Activated CD4-positive, alpha-beta T cell treated with anti-CD3 and anti-CD28 coated beads, Interleukin-2, Interleukin-6, amounts not matched to agents 100 ng/mL and 50 ng/mL, durations not matched to agents 16 hours and 8 hours (primary cell): ENCODE data around the gene NSFL1C.
"Not testable (repeated sequence)": the region's sequence is repeated elsewhere in the genome, so short reads cannot be mapped to it uniquely, and the experiment has no call there.

Source experiments
- DNase-seq: peaks from one replicate; pipeline ENCODE4 v3.0.0-alpha.2; 2020

NSFL1C gene

DNA sequence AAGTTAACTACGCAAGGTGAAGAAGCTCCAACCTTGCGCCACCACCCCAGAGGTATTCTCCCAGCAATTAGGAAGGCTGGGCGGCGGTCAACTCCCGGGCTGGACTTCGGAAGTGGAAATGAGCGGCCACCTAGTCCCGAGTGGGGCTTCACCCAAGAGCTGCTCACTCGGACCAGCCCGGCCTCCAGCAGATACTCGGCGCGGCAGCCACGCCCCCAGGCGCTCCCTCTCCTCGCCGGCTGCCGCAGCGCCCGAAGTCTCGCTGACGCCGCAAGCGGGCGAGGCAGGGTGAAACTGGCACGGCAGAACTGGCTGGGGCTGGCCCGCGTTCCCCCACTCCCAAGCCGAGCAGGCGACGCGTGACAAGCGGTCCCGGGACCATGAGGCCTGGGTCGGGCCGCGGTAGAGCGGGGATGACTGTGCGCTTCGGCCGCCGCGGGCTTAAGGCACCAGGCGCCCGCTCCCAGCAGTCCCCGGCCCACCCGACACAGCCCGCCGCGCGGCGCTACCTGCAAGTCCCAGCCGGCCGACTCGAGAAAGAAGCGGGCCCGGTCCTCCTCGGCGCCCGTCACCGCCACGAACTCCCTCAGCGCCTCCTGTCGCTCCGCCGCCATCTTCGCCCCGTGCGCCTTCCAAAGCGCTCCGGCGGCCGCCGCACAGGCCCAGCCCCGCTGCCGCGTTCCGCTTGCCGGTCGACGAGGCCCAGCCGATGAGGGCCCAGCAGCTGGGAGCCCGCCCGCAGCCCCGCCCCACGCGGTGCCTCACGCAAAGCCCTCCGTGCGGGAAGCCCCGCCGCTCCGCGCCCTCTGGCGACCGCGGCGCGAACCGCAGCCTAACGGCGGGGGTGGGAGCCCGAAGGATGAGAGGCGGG lies at the start of gene NSFL1C:
NSFL1C (minus strand) TSS at position 639 of the 871 bp plus-strand sequence; CDS start at position 614, 25 bp downstream.
- DNase-seq: peak; percentile 98

DNA sequence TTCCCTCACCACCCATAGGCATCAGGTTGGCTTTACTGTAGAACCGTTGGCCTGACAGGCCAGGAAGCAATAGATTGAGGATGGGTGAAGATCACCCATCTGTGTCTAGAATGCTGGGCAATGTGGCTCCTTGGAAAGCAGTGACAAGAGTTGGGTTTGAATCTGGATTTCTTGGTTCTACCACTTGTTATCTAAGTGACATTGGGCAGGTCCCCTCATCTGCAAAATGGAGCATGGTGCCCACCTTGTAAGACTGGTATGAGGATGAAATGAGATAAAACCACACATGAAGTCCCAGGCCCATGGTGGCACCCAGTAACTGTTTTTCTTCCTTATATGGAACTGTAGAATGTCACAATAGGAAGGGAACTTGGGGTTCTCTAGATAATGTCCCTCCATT lies 47.2 kb upstream of the NSFL1C start:
- no peak for DNase-seq

- DNase-seq: peak; percentile 21
Measured at GRCh38 chr20:1509237-1509636, 42.6 kb upstream of the NSFL1C start.

DNA sequence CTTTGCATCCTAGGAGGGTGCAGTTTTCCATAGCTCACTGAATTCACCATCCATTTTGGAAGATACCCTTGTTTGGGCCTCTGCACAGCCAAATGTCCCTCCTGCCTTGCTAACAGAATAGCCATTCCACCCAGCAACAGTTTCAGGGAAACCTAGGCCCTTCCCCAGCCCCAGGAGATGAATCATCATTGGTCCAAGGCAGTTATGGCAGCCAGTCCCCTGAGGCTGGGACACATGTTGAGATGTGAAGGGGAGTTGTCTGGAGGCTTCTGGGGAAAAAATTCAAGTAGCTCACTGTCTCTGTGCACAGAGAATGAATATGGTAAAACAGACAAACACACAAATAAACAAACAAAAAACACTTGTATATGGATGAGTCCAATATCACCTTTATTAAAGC lies 41.9 kb upstream of the NSFL1C start:
- DNase-seq: no peak

GRCh38 chr20:1507276-1507675 lies 40.6 kb upstream of the NSFL1C start:
- no peak for DNase-seq

- no peak for DNase-seq
Measured at GRCh38 chr20:1505871-1506270, 39.2 kb upstream of the NSFL1C start.

DNA sequence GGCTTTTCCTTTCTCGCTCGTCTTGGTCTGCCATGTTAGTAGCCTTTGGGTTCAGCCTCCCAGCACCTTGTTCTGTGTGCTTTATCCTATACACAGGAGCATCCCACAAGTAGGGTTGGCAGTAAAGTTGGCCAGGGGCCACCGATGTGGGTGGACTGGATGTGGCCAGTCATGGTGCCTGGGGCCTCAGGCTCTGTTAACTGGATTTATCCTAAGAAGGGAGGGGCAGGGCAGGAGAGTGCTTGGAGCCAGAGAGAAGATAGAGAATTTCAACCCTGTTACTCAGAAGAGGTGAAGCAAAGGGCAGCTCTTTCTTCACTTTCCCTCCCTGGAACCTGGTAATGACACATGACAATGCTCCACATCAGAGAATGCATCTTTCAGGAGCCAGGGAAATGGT lies 38.7 kb upstream of the NSFL1C start:
- no peak for DNase-seq

GRCh38 chr20:1503564-1504227 lies 37.0 kb upstream of the NSFL1C start:
- peak; percentile 82 for DNase-seq

- no peak for DNase-seq
Measured at GRCh38 chr20:1500496-1500895, 33.8 kb upstream of the NSFL1C start.

DNA sequence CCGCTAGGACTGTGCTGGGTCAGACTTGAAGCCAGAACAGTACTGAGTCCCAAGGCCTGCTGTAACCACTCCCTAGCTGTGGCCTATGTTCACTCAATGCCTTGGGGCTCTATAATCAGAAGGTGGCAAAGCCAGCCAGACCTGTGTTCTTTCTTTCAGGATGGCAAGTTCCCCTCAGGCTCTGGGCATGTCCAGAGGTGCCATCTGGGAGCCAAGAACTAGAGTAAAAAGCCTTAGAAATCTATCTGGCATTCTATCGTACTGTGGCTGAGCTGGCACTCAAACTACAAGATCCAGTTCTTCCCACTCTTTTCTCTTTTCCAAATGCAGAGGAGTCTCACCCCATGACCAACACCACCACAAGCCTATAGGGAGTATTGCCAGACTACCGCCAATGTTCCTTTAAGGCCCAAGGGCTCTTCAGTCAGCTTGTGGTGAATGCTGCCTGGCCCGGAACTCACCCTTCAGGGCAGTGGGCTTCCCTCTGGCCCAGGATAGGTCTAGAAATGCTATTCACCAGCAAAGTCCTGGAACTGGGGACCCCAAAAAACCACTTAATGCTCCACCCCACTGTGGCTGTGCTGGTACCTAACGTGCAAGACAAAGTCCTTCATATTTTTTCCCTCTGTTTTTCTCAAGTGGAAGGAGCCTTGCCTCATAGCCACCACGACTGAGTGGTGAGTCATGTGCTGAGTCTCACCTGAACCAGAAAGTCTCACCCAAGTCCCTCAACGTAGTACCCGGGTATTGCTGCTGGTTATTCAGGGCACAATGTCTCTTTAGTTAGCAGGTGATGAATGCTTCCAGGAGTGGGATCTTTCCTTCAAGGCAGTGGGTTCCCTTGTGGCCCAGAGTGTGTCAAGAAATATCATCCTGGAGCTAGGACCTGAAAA lies 33.1 kb upstream of the NSFL1C start:
- no peak for DNase-seq

- DNase-seq: not testable (repeated sequence)
Measured at GRCh38 chr20:1497371-1497770, 30.7 kb upstream of the NSFL1C start.

GRCh38 chr20:1496930-1497329 lies 30.3 kb upstream of the NSFL1C start:
- no peak for DNase-seq

- DNase-seq: no peak
Measured at GRCh38 chr20:1494436-1494835, 27.8 kb upstream of the NSFL1C start.

GRCh38 chr20:1493536-1493935 lies 26.9 kb upstream of the NSFL1C start:
- DNase-seq: no peak

DNA sequence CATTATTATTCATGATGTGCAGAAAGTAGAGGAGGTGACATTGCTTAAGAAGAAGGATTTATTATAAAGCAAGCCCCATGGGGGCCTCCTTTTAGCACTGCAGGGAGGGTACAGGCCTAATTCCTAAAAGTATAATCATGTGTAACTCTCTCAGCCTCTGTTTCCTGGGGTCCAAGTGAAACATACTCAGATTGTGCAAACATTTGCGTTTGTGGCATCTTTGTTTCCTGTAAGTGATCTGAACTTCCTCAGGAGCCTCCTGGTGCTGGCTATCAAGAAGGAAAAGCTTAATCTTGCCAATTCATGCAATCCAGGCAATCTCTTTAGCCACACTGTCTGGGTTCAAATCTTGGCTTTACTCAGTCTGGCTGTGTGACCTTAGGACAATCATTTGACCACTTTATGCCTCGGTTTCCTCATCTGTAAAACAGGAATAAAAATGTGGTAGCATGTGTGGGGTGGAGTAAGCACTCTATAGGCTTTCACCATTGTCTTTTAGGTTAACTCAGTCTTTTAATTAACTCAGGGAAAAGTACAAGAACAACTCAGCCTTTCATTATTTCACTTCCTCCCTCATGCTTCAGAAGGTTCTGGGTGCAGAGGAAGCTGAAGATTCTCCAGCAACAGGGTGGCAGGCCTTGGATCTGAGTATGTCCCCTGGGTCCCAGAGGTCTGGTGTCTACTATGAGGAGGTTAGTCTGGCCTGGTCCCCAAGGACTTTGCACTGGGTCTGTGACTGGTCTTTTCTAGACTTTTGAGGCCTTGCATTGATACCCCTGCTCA lies 25.4 kb upstream of the NSFL1C start:
- DNase-seq: no peak

DNA sequence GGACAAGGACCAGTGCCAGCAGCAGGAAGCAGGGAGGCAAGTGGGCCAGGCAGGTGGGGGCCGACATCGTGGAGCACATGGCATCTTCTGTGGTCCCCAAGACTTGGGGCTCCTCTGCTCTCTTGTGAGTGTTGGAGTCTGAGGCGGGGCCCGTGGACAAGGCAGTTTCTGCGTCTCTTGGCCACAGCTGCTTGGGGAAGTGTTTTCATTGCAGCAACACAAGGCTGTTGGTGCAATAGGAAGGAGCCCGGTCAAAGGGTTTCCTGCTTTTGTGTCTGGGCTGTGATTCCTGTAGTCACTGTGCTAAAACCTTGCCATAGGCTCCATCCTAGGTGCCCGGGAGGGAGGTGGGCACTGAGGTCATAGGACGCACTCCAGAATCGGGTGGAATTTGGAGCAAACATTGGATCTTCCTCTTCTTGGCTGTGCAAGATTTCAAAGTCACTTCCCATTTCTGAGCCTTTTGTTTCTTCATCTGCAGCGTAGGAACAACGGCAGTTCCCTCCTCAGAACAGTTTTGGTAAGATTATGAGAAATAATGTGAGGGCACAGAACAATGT lies 24.7 kb upstream of the NSFL1C start, which contains the start of gene SIRPB2:
SIRPB2 (minus strand) TSS at position 140 of the 560 bp plus-strand sequence; CDS start at position 79, 61 bp downstream.
- DNase-seq: no peak

DNA sequence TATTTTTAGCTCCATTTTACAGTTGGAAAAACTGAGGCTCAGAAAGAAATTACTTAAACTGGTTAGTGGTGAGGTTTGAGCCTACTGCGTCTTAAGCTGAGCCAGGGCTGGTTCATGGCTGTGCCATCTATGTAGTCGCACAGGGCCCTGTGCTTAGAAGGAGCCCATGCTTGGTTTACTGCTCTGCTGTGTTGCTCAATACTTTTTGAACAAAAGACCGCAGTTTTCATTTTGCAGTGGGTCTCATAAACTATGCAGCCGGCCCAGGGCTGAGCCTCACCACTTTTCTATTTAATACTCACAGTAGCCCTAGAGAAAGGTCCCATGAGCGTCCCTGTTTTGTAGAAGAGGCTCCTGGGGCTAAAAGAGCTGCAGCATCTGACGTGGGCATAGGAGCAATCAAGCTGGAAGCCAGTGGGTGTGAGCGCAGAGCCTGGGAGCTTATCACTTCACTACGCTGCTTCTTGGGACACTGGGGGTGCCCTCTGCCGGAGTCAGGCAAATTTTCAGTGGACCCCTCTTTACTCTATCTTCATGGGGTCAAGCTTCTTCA lies 24.1 kb upstream of the NSFL1C start:
- no peak for DNase-seq

DNA sequence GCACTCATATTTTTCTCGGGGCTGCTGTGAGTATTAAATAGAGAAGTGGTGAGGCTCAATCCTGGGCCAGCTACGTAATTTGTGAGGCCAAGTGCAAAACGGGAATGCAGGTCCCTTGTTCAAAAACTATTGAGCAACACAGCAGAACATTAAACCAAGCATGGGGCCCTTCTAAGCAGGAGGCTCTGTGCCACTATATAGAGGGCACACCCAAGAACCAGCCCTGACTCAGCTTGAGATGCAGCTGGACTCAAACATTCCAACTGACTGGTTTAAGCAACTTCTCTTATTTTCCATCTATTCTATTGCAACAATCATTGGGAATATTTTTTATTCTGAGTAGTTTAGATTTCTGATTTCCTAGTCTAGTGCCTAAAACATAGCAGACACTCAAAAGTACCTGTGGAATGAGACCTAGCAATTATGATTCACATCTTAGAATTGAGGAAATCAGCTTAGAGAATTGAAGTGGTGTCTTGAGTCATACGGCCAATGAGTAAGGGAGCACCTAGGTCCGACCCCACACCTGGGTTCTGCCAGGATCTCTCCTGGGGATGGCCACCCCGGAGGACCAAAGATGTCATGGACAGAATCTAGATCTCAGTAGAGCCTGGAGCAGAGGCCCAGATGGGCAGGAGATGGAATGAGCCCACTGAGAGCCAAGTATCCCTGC lies 23.3 kb upstream of the NSFL1C start:
- no peak for DNase-seq

- no peak for DNase-seq
Measured at GRCh38 chr20:1489325-1489724, 22.7 kb upstream of the NSFL1C start.

- no peak for DNase-seq
Measured at GRCh38 chr20:1486566-1486965, 19.9 kb upstream of the NSFL1C start.
